Measurements from ENCODE around the gene TMEM135. TPM values are rescaled to one million over a fixed set of nuclear protein-coding genes. Genes with fewer than 3 reads are reported as not detected.

The TMEM135 gene
- total RNA-seq, 2 donors from 2014 or later = 111 to 113 TPM

DNA sequence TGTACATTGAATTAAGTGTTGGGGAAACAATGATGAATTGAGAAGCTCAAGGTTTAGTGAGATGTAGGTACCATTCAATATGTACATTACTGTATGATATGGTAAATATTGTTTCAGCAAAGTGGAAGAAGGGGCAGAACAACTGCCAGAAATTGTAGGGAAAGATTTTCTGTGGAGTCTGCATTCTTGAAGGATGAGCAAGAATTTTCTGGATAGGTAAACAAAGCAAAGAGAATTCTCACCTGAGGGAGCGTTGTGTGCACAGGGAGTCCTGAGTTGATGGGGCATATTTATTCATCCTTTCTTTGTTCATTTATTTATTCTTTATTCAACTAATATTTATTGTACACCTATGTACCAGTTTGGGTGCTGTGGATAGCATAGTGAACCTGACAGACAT lies 83.2 kb downstream of the TMEM135 start:
- Mint-ChIP-seq H3K27me3 (ENCODE audit: insufficient read depth) (no peaks in the 10 kb centered on the region), H3K4me3 (no peak overlapping the region), H3K9me3 (no peaks in the 10 kb centered on the region), H3K36me3 (ENCODE audit: low read depth) (peaks cover 12% of the 10 kb centered on the region), H3K27ac (no peak overlapping the region), H3K4me1 (peaks cover 2% of the 10 kb centered on the region)
- DNase-seq = no peak
- no peak overlapping the region for H3K9ac ChIP-seq (ENCODE audit: extremely low read depth, low read length, poor library complexity, severe bottlenecking)
- H3K27me3 ChIP-seq (ENCODE audit: control insufficient read depth, insufficient read depth, low read length, poor library complexity, severe bottlenecking) = no peaks in the 10 kb centered on the region
- WGBS, 2 experiments (ENCODE audit: insufficient coverage in 1 of 2, insufficient read length in 1 of 2) = no CpG with 5 or more reads among the region's 1 CpG
- no peak for TF ChIP-seq CTCF (conservative IDR thresholded peaks at IDR 0.05)
- no peaks in the 10 kb centered on the region for H3K9me3 ChIP-seq (ENCODE audit: control insufficient read depth, low read length)
- no peak overlapping the region for H3K27ac ChIP-seq (ENCODE audit: low read depth, low read length)
- H3K36me3 ChIP-seq (ENCODE audit: control insufficient read depth, insufficient read depth, low read length) = peaks cover 19% of the 10 kb centered on the region
- H3K4me1 ChIP-seq (ENCODE audit: control insufficient read depth, insufficient read depth, low read length) = peaks cover 5% of the 10 kb centered on the region
- no peak overlapping the region for H3K4me3 ChIP-seq (ENCODE audit: low read length)

- Mint-ChIP-seq H3K9me3 (no peaks in the 10 kb centered on the region), H3K27me3 (ENCODE audit: insufficient read depth) (no peaks in the 10 kb centered on the region), H3K27ac (no peak overlapping the region), H3K36me3 (ENCODE audit: low read depth) (peaks cover 4% of the 10 kb centered on the region), H3K4me1 (peaks cover 15% of the 10 kb centered on the region), H3K4me3 (no peak overlapping the region)
- no peak overlapping the region for H3K27ac ChIP-seq (ENCODE audit: low read depth, low read length)
- no peak overlapping the region for H3K4me3 ChIP-seq (ENCODE audit: low read length)
- no peak overlapping the region for H3K9ac ChIP-seq (ENCODE audit: extremely low read depth, low read length, poor library complexity, severe bottlenecking)
- peaks cover 6% of the 10 kb centered on the region for H3K36me3 ChIP-seq (ENCODE audit: control insufficient read depth, insufficient read depth, low read length)
- H3K4me1 ChIP-seq (ENCODE audit: control insufficient read depth, insufficient read depth, low read length) = peaks cover 5% of the 10 kb centered on the region
- no peak for DNase-seq
- no peaks in the 10 kb centered on the region for H3K9me3 ChIP-seq (ENCODE audit: control insufficient read depth, low read length)
- no peak for TF ChIP-seq CTCF (conservative IDR thresholded peaks at IDR 0.05)
- no peaks in the 10 kb centered on the region for H3K27me3 ChIP-seq (ENCODE audit: control insufficient read depth, insufficient read depth, low read length, poor library complexity, severe bottlenecking)
- WGBS, 2 experiments (ENCODE audit: insufficient coverage in 1 of 2, insufficient read length in 1 of 2) = 93 to 100% methylated on average over 2 to 3 of the region's 3 CpGs
Observed at GRCh38 chr11:87122852-87123251, 85.1 kb downstream of the TMEM135 start.

- peaks cover 7% of the 10 kb centered on the region for H3K36me3 ChIP-seq (ENCODE audit: control insufficient read depth, insufficient read depth, low read length)
- H3K4me1 ChIP-seq (ENCODE audit: control insufficient read depth, insufficient read depth, low read length) = peaks cover 5% of the 10 kb centered on the region
- H3K36me3 Mint-ChIP-seq (ENCODE audit: low read depth) = peaks cover 7% of the 10 kb centered on the region
Observed at GRCh38 chr11:87125257-87125656, 87.5 kb downstream of the TMEM135 start.

More at GRCh38 chr11:87125257-87125656, 87.5 kb downstream of the TMEM135 start:
- H3K4me3 ChIP-seq (ENCODE audit: low read length) = no peak overlapping the region
- no peak overlapping the region for H3K27ac ChIP-seq (ENCODE audit: low read depth, low read length)
- no peak for TF ChIP-seq CTCF (conservative IDR thresholded peaks at IDR 0.05)
- Mint-ChIP-seq H3K4me1 (peaks cover 20% of the 10 kb centered on the region), H3K27me3 (ENCODE audit: insufficient read depth) (no peaks in the 10 kb centered on the region), H3K4me3 (no peak overlapping the region), H3K27ac (no peak overlapping the region), H3K9me3 (no peaks in the 10 kb centered on the region)
- 92 to 96% methylated on average over 2 of the region's 2 CpGs for WGBS, 2 experiments (ENCODE audit: insufficient coverage in 1 of 2, insufficient read length in 1 of 2)
- H3K9ac ChIP-seq (ENCODE audit: extremely low read depth, low read length, poor library complexity, severe bottlenecking) = no peak overlapping the region
- peaks cover 2% of the 10 kb centered on the region for H3K9me3 ChIP-seq (ENCODE audit: control insufficient read depth, low read length)
- DNase-seq = no peak
- no peaks in the 10 kb centered on the region for H3K27me3 ChIP-seq (ENCODE audit: control insufficient read depth, insufficient read depth, low read length, poor library complexity, severe bottlenecking)

Data from endodermal cell (in vitro differentiated cells).